PC-9 (cell line): ENCODE results near the gene PHLDA3. TPM values are rescaled to one million over a fixed set of nuclear protein-coding genes. Genes with fewer than 3 reads are reported as not detected.
A peak's percentile ranks its signal among the peaks of the same experiment; 100 is the strongest.

Experiments used
- BruUV-seq: library from RNA; stranded (reverse); fragments of 400-500 nt; replicated peaks from 2 replicates; lab custom pipeline; 2021; lab: Mats Ljungman, UMichigan
- CTCF ChIA-PET: fragments of 300-600 bp; sonication (Branson Sonifier 250); formaldehyde crosslinking; loops from one replicate; lab custom pipeline; 2022; ENCODE audit warnings: antibody characterized with exemption; lab: Charles Lee
- POLR2A ChIA-PET: fragments of 300-600 bp; sonication (Branson Sonifier 250); formaldehyde crosslinking; loops from one replicate; lab custom pipeline; 2022; ENCODE audit warnings: antibody characterized with exemption; ENCODE audit not compliant: unreplicated experiment; lab: Charles Lee
- DNase-seq, 2 experiments: peaks; one replicate each; pipeline versions ENCODE4 v3.0.0 to v3.0.0-alpha.2; 2015 to 2022; ENCODE audit warnings: mixed read lengths in 1 of 2
- H2AFZ ChIP-seq: fragments of 200-600 bp; sonication (generic); 2 replicates; pipeline ENCODE4 v1.8.1; 2017; ENCODE audit warnings: antibody characterized with exemption
- H3F3A ChIP-seq: fragments of 200-600 bp; sonication (generic); 2 replicates; pipeline ENCODE4 v1.8.1; 2017; ENCODE audit warnings: antibody characterized with exemption, mild to moderate bottlenecking, low read depth; ENCODE audit not compliant: insufficient read depth
- H3K27ac ChIP-seq: fragments of 200-600 bp; sonication (generic); 2 replicates; pipeline ENCODE4 v1.6.1; 2016; ENCODE audit warnings: mixed run types
- H3K27me3 ChIP-seq: fragments of 200-600 bp; sonication (generic); 2 replicates; pipeline ENCODE4 v1.6.1; 2016; ENCODE audit warnings: low read depth, mixed run types; ENCODE audit not compliant: insufficient read depth
- H3K36me3 ChIP-seq: fragments of 200-600 bp; sonication (generic); 2 replicates; pipeline ENCODE4 v1.6.1; 2016; ENCODE audit warnings: low read depth, mixed run types
- H3K4me1 ChIP-seq: fragments of 200-600 bp; sonication (generic); replicated peaks from 2 replicates; pipeline ENCODE4 v1.6.1; 2016; ENCODE audit warnings: mixed run types; ENCODE audit not compliant: insufficient read depth
- H3K4me2 ChIP-seq: fragments of 200-600 bp; sonication (generic); 2 replicates; pipeline ENCODE4 v1.6.1; 2017; ENCODE audit warnings: mixed run types
- H3K4me3 ChIP-seq: fragments of 200-600 bp; sonication (generic); 2 replicates; pipeline ENCODE4 v1.6.1; 2016; ENCODE audit warnings: mixed run types
- H3K79me2 ChIP-seq: fragments of 200-600 bp; sonication (generic); 2 replicates; pipeline ENCODE4 v1.6.1; 2017; ENCODE audit warnings: low read depth, mixed run types
- H3K9me2 ChIP-seq: fragments of 200-600 bp; sonication (generic); 2 replicates; pipeline ENCODE4 v1.8.1; 2017; ENCODE audit warnings: mild to moderate bottlenecking; ENCODE audit not compliant: insufficient read depth
- H3K9me3 ChIP-seq: fragments of 200-600 bp; sonication (generic); 2 replicates; pipeline ENCODE4 v1.8.1; 2016; ENCODE audit warnings: low read depth; ENCODE audit not compliant: insufficient read depth
- H4K20me1 ChIP-seq: fragments of 200-600 bp; sonication (generic); 2 replicates; pipeline ENCODE4 v1.8.1; 2017; ENCODE audit not compliant: insufficient read depth
- EZH2 ChIP-seq: fragments of 200-600 bp; sonication (generic); IDR thresholded peaks from 2 replicates; pipeline ENCODE4 v1.8.0; 2017; ENCODE audit warnings: antibody characterized with exemption, low read depth
- intact Hi-C: fragments of 100-400 bp; cut with micrococcal nuclease; formaldehyde crosslinking; loops from one replicate; pipeline ENCODE4 v1.10.0; 2022; ENCODE audit not compliant: unreplicated experiment
- total RNA-seq: library from RNA; stranded (reverse); gene quantifications from 2 replicates; pipeline ENCODE4 v1.2.3, GENCODE V29; 2021
- TF ChIP-seq, protein P1 (sequence below): fragments of 200-600 bp; sonication (generic); conservative IDR thresholded peaks from 2 replicates; pipeline ENCODE4 v1.6.1; 2017; ENCODE audit warnings: mixed run types, antibody characterized with exemption, mild to moderate bottlenecking, moderate library complexity

Gene PHLDA3
- total RNA-seq, 1 experiment from 2014 or later, result 31.6 TPM

DNA sequence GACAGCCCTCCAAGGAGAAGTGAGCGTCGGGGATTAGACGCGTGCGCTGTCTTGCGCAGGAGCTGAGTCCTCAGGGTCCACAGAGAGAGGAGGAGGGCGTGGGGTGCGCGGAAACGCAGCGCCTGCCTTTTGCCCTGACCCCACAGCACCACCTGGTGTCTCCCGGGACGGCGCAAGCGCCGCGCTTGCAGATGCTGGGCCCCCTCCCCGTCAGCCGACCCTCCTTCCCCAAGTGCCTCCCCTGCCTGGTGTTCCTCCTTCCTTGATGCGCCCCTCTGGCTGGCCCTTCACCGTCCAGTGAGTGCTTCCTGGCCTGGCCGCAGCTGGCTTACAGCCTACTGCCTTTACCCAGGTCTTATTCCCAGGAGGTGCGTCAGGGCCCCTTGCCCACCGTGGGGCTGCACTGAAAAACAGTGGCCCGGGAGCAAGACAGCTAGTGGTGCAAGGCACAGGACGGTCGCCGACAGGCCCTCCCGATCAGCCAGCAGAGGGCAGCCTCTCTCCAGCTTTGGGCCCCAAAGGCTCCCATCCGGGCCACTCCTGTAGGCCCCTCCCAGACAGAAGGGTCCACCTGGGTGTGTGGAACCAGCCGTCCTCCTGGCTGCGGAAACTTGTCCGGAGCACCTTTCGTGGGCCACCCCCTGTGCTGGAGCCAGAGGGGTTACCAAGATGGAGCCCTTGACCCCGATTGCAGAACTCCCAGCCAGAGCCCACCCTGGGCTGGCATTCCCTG is 12.9 kb upstream of the PHLDA3 start:
- H3K27me3 ChIP-seq, result no peaks in the 10 kb centered on the region
- H2AFZ ChIP-seq, result no peak overlapping the region
- H3K4me1 ChIP-seq, result peaks cover 30% of the 10 kb centered on the region
- no peak overlapping the region for H3K4me3 ChIP-seq
- no peak overlapping the region for H3K27ac ChIP-seq
- H3K4me2 ChIP-seq, result peak overlapping the region; percentile 52
- BruUV-seq, result no TSS peak
- no peaks in the 10 kb centered on the region for H4K20me1 ChIP-seq
- POLR2A ChIA-PET, result no interaction called here
- intact Hi-C loops, result loop anchor here (1.0 to 2.0 kb wide), 7 partner anchors 31 to 311 kb away; no protein-coding TSS in a partner anchor
- H3K9me3 ChIP-seq, result no peaks in the 10 kb centered on the region
- TF ChIP-seq EZH2, result no peak
- TF ChIP-seq, protein P1, sequence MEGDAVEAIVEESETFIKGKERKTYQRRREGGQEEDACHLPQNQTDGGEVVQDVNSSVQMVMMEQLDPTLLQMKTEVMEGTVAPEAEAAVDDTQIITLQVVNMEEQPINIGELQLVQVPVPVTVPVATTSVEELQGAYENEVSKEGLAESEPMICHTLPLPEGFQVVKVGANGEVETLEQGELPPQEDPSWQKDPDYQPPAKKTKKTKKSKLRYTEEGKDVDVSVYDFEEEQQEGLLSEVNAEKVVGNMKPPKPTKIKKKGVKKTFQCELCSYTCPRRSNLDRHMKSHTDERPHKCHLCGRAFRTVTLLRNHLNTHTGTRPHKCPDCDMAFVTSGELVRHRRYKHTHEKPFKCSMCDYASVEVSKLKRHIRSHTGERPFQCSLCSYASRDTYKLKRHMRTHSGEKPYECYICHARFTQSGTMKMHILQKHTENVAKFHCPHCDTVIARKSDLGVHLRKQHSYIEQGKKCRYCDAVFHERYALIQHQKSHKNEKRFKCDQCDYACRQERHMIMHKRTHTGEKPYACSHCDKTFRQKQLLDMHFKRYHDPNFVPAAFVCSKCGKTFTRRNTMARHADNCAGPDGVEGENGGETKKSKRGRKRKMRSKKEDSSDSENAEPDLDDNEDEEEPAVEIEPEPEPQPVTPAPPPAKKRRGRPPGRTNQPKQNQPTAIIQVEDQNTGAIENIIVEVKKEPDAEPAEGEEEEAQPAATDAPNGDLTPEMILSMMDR, result peak; percentile 86
- H3K36me3 ChIP-seq, result no peaks in the 10 kb centered on the region
- H3F3A ChIP-seq, result peaks cover 24% of the 10 kb centered on the region; the same call in 1 of the 2 replicates
- peak; percentile 52 to 86 for DNase-seq
- CTCF ChIA-PET, result interaction anchor here (0.5 to 3.9 kb wide), 9 partner anchors 8 to 77 kb away, joined by 3 to 74 read pairs (median 7); partner anchors contain the start of genes CSRP1 and PHLDA3
- H3K79me2 ChIP-seq, result no peaks in the 10 kb centered on the region
- H3K9me2 ChIP-seq, result no peaks in the 10 kb centered on the region

DNA sequence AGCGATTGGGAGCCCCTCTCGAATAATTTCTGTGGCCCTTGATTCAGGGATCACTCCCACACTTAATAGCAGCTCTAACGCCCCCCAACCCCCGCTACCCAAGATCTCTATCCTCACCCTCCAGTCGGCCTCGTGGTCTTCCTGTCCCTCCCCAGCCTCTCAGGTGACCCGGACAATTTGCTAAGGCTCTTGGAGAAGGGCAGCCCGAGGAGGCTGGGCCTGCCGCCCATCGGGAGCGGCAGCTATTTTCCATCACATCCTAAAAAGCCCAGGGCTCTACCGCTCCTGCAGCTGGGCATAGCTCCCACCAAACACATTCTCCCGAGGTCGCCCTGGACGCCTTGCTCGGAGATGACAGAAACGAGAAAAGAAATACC is 12.0 kb upstream of the PHLDA3 start:
- Histone ChIP-seq H3K36me3 (no peaks in the 10 kb centered on the region), H3K27me3 (no peaks in the 10 kb centered on the region), H3K79me2 (no peaks in the 10 kb centered on the region), H3K9me3 (no peaks in the 10 kb centered on the region), H3K4me2 (peak overlapping the region; percentile 81), H3K27ac (no peak overlapping the region), H3K4me3 (peak overlapping the region; percentile 47), H2AFZ (peak overlapping the region; percentile 76), H3K9me2 (no peaks in the 10 kb centered on the region), H4K20me1 (no peaks in the 10 kb centered on the region), H3F3A (peaks cover 16% of the 10 kb centered on the region; the same call in 1 of the 2 replicates), H3K4me1 (peaks cover 32% of the 10 kb centered on the region)
- ChIA-PET CTCF (interaction anchor here (0.5 to 3.9 kb wide), 8 partner anchors 9 to 45 kb away, joined by 3 to 74 read pairs (median 6); partner anchors contain the start of genes CSRP1 and PHLDA3), POLR2A (interaction anchor here (0.6 to 1.0 kb wide), 4 partner anchors 15 to 502 kb away, joined by 3 to 10 read pairs (median 4); partner anchors contain the start of gene RNPEP)
- no peak for DNase-seq
- BruUV-seq, result TSS peak; percentile 78
- intact Hi-C loops, result loop anchor here (2.0 kb wide), 1 partner anchor 46 kb away; no protein-coding TSS in a partner anchor
- TF ChIP-seq, protein P1, result no peak
- TF ChIP-seq EZH2, result no peak

DNA sequence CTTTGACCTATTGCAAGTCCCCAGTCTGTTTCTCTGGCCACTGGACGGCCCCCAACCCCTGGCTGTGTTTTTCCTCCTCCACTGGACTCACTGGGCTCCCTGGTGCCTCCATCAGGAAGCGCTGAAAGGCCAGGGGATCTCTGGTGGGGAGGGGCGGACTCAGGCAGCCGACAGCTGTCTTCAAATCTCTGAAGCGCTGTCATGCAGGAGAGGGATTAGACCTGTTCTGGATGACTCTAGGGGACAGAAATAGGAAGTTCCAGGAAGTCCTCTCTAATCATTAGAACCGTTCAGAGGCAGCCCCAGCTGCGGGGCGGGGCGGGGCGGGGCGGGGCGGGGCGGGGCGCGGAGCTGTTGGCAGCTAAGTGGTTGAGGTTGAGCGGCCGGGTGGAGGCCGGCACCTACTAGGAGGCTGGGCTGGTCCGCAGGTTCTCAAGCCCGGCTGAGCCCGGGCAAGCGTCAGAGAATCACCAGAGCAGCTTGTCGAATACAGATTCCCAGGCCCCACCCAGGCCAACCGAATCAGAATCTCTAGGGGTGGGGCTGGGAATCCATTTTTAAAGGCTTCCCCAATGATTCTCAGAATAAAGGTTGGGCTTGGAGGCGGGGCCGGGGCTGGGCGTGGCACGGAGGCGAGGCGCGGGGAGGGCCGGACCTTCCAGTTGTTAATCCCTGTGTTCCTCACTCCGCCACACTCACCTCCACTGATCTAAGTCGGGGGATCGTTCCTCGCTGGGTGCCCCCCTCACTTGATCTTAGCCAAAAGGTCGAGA is 11.4 kb upstream of the PHLDA3 start:
- no peaks in the 10 kb centered on the region for H3K27me3 ChIP-seq
- peak; percentile 72 to 73 for DNase-seq
- H3K4me3 ChIP-seq, result peak overlapping the region; percentile 47
- TF ChIP-seq, protein P1, result no peak
- no peak for TF ChIP-seq EZH2
- no peaks in the 10 kb centered on the region for H3K79me2 ChIP-seq
- H3F3A ChIP-seq, result peaks cover 12% of the 10 kb centered on the region; the same call in 1 of the 2 replicates
- H3K4me2 ChIP-seq, result peak overlapping the region; percentile 81
- ChIA-PET POLR2A (interaction anchor here (0.6 to 1.0 kb wide), 5 partner anchors 12 to 502 kb away, joined by 3 to 10 read pairs (median 6); partner anchors contain the start of gene RNPEP), CTCF (interaction anchor here (0.6 to 3.9 kb wide), 10 partner anchors 9 to 635 kb away, joined by 3 to 74 read pairs (median 6); partner anchors contain the start of gene PHLDA3)
- H4K20me1 ChIP-seq, result no peaks in the 10 kb centered on the region
- peaks cover 31% of the 10 kb centered on the region for H3K4me1 ChIP-seq
- no peaks in the 10 kb centered on the region for H3K9me3 ChIP-seq
- H3K36me3 ChIP-seq, result no peaks in the 10 kb centered on the region
- intact Hi-C loops, result loop anchor here (1.0 to 2.0 kb wide), 2 partner anchors 32 to 46 kb away; no protein-coding TSS in a partner anchor
- H3K9me2 ChIP-seq, result no peaks in the 10 kb centered on the region
- no peak overlapping the region for H3K27ac ChIP-seq
- H2AFZ ChIP-seq, result peak overlapping the region; percentile 76
- no TSS peak for BruUV-seq
